GM13976 (cell line): ENCODE measurements around the gene CNKSR3.

ENCODE experiments used
- DNase-seq: peaks from one replicate; pipeline ENCODE4 v3.0.0; 2012; ENCODE audit warnings: low spot score
- CTCF ChIP-seq: IDR thresholded peaks from 2 replicates; pipeline ENCODE4 v1.5.1; 2012; ENCODE audit warnings: borderline replicate concordance, mild to moderate bottlenecking; ENCODE audit not compliant: insufficient read depth; ENCODE audit errors: extremely low read depth, missing control alignments, control extremely low read depth
- in situ Hi-C: fragments of 300-500 bp; cut with MboI; formaldehyde crosslinking; loops from one replicate; pipeline ENCODE4 v1.12.0; 2022; ENCODE audit warnings: low sequenced_read_pairs, mixed read lengths, inconsistent platforms; ENCODE audit not compliant: unreplicated experiment

The CNKSR3 gene

DNA sequence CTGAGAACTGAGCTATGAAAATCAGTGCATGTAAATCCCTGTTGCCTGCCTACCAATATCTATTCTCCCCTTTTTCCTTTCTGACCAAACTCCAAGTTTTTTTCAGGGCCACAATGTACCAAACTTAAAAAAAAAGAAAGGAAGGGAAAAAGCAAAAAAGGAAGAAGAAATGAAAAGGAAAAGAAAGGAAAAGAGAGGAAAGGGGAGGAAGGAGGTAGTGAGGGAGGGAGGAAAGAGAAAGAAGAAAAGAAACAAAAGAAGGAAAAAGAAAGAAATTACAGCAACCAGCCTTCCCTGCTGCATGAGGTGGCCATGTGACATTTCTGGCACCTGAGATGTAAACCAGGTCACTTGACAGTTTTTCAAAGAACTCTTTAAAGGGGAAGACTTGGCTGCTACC, 4.4 kb downstream of the CNKSR3 start:
- in situ Hi-C loops = no loop called here
- no peak for DNase-seq
- TF ChIP-seq CTCF = no peak

- no peak for TF ChIP-seq CTCF
- in situ Hi-C loops = no loop called here
- no peak for DNase-seq
These were observed 5.5 kb downstream of the CNKSR3 start for GRCh38 chr6:154504865-154505449.

DNA sequence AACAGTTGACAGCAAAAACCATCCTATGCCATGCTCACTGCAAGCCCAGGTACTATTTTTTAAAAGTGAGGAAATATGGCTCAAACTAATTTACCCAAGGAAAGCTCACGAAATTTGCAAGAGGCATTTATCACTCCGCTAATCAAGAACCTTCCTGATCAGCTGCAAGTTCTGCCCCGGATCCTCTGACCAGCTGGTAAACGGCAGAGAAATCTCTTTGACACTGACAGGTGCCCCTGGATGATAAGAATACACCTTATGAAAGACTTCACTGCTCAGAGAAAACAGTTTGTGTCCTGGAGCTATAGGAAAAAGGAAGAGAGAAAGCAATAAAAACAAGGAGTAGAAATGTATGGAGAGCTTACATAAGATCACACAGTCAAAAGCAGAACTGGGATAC, 6.4 kb downstream of the CNKSR3 start:
- in situ Hi-C loops = no loop called here
- no peak for TF ChIP-seq CTCF
- no peak for DNase-seq

DNA sequence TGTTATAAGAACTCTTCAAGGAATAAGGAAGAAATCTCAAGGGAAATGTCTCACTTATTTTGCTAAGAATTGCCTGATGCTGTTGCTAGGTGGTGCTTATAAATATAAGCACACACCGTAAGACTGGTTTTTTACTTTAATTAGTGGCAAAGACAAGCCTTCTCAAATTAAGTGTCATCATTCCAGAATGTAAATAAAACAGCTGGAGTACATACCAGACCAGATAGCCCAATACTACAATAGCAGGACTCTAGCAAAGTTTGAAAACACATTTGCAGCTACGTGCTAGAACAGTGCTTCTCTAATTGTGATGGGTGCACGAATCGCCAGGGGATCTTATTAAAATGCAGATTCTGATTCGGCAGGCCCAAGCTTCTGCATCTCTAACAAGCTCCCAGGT, 6.8 kb downstream of the CNKSR3 start:
- TF ChIP-seq CTCF = no peak
- DNase-seq = no peak
- in situ Hi-C loops = no loop called here

- DNase-seq = no peak
- in situ Hi-C loops = no loop called here
- TF ChIP-seq CTCF = no peak
These were observed 7.9 kb downstream of the CNKSR3 start for GRCh38 chr6:154502553-154502952.

DNA sequence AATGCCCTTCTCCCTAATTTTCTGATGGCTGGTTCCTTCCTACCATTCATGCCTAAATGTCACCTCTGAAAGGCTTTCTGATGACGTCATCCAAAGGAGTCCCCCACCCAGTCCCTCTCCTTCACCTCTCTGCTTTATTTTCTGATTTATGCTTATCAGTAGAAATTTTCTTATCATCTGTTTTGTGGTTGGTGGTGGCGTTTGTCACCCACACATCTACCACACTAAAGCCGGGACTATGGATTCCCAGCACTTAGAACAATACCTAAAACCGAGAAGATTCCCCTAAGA, 9.0 kb downstream of the CNKSR3 start:
- no peak for DNase-seq
- TF ChIP-seq CTCF = no peak
- in situ Hi-C loops = no loop called here
